OCI-LY1 (cell line): Measurements from ENCODE around the gene CFAP157.

Experiments used
- H2AFZ ChIP-seq: fragments of 200-600 bp; sonication (generic), shearing (Covaris generic); 2 replicates; pipeline ENCODE4 v1.6.0; 2014; ENCODE audit warnings: antibody characterized with exemption, mild to moderate bottlenecking, low read length
- H3F3A ChIP-seq: fragments of 200-600 bp; sonication (generic), shearing (Covaris generic); 2 replicates; pipeline ENCODE4 v1.6.0; 2014; ENCODE audit warnings: mild to moderate bottlenecking, antibody characterized with exemption, low read length, moderate library complexity; ENCODE audit not compliant: insufficient read depth
- H3K27ac ChIP-seq: fragments of 200-600 bp; sonication (generic); 2 replicates; pipeline ENCODE4 v1.5.1; 2014; ENCODE audit warnings: low read length, mixed run types, mild to moderate bottlenecking, low read depth; ENCODE audit not compliant: poor library complexity, severe bottlenecking
- H3K27me3 ChIP-seq: fragments of 200-600 bp; sonication (generic); 2 replicates; pipeline ENCODE4 v1.6.0; 2014; ENCODE audit warnings: antibody characterized with exemption, mild to moderate bottlenecking, low read length, moderate library complexity; ENCODE audit not compliant: insufficient read depth
- H3K36me3 ChIP-seq: fragments of 200-600 bp; sonication (generic); 2 replicates; pipeline ENCODE4 v1.6.1; 2014; ENCODE audit warnings: mild to moderate bottlenecking, antibody characterized with exemption, low read length, moderate library complexity, mixed read lengths; ENCODE audit not compliant: insufficient read depth
- H3K4me1 ChIP-seq: fragments of 200-600 bp; sonication (generic); 2 replicates; pipeline ENCODE4 v1.5.1; 2014; ENCODE audit warnings: mild to moderate bottlenecking, low read length, moderate library complexity; ENCODE audit not compliant: insufficient read depth, severe bottlenecking
- H3K4me2 ChIP-seq: fragments of 200-600 bp; sonication (generic), shearing (Covaris generic); 2 replicates; pipeline ENCODE4 v1.6.1; 2014; ENCODE audit warnings: low read length
- H3K4me3 ChIP-seq: fragments of 200-600 bp; sonication (generic); 2 replicates; pipeline ENCODE4 v1.5.1; 2014; ENCODE audit warnings: low read length, low read depth, mild to moderate bottlenecking, mixed read lengths; ENCODE audit not compliant: poor library complexity, severe bottlenecking
- H3K79me2 ChIP-seq: fragments of 200-600 bp; shearing (Covaris generic); 2 replicates; pipeline ENCODE4 v1.6.1; 2016; ENCODE audit warnings: mixed run types, low read length, mixed read lengths; ENCODE audit not compliant: insufficient read depth
- H3K9ac ChIP-seq: fragments of 200-600 bp; sonication (generic), shearing (Covaris generic); 2 replicates; pipeline ENCODE4 v1.6.1; 2014; ENCODE audit warnings: mild to moderate bottlenecking, low read length, mixed read lengths
- H3K9me2 ChIP-seq: fragments of 200-600 bp; sonication (generic), shearing (Covaris generic); 2 replicates; pipeline ENCODE4 v1.6.1; 2014; ENCODE audit warnings: low read depth, mild to moderate bottlenecking, low read length, mixed read lengths
- H3K9me3 ChIP-seq: fragments of 200-600 bp; shearing (Covaris generic); 2 replicates; pipeline ENCODE4 v1.6.1; 2014; ENCODE audit warnings: low read length, mixed read lengths
- H4K20me1 ChIP-seq: fragments of 200-600 bp; sonication (generic), shearing (Covaris generic); 2 replicates; pipeline ENCODE4 v1.6.0; 2016; ENCODE audit warnings: mild to moderate bottlenecking, low read length; ENCODE audit not compliant: insufficient read depth
- EZH2 ChIP-seq: fragments of 200-600 bp; sonication (generic), shearing (Covaris generic); IDR thresholded peaks from 2 replicates; pipeline ENCODE4 v1.8.0; 2017; ENCODE audit warnings: borderline replicate concordance, mixed run types, mild to moderate bottlenecking, antibody characterized with exemption, low read length, moderate library complexity, mixed read lengths
- TF ChIP-seq, protein P1 (sequence below): fragments of 200-600 bp; sonication (generic), shearing (Covaris generic); IDR thresholded peaks from 2 replicates; pipeline ENCODE4 v1.5.1; 2017; ENCODE audit warnings: mild to moderate bottlenecking, antibody characterized with exemption, low read length, moderate library complexity, mixed read lengths

The CFAP157 gene

DNA sequence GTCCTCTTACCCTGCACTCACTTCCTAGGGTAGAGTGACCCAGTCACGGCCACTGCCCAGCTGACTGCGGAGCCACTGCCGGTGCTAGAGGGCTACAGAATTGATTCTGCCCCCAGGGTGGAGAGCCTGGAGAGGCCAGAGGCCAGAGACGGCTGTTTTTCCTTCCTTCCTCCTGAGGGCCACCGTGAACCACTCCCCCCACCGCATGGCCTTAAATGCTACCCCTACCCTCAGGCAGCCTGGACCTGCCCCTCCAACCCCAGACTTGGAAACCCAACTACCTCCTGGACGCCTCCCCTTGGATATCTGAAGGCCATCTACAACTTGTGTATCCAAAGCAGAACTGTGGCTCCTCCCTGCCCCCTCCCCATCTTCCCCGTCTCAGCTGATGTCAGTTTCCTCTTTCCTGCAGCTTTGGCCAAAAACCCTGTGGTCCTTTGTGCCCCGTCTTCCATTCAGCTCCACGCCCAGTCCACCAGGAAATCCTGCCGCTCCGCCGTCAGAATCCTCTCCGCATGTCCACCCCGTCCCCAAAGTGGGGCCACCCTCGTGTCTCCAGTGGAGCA lies 55.4 kb downstream of the CFAP157 start:
- Histone ChIP-seq H3K27me3 (no peaks in the 10 kb centered on the region), H2AFZ (no peak overlapping the region), H3K4me1 (peaks cover 3% of the 10 kb centered on the region), H3K4me2 (no peak overlapping the region), H3K9me3 (no peaks in the 10 kb centered on the region), H3K9me2 (no peaks in the 10 kb centered on the region), H4K20me1 (no peaks in the 10 kb centered on the region), H3K36me3 (no peaks in the 10 kb centered on the region), H3F3A (no peaks in the 10 kb centered on the region), H3K4me3 (no peak overlapping the region), H3K79me2 (no peaks in the 10 kb centered on the region), H3K27ac (no peak overlapping the region), H3K9ac (no peak overlapping the region)
- no peak for TF ChIP-seq EZH2
- TF ChIP-seq, protein P1, sequence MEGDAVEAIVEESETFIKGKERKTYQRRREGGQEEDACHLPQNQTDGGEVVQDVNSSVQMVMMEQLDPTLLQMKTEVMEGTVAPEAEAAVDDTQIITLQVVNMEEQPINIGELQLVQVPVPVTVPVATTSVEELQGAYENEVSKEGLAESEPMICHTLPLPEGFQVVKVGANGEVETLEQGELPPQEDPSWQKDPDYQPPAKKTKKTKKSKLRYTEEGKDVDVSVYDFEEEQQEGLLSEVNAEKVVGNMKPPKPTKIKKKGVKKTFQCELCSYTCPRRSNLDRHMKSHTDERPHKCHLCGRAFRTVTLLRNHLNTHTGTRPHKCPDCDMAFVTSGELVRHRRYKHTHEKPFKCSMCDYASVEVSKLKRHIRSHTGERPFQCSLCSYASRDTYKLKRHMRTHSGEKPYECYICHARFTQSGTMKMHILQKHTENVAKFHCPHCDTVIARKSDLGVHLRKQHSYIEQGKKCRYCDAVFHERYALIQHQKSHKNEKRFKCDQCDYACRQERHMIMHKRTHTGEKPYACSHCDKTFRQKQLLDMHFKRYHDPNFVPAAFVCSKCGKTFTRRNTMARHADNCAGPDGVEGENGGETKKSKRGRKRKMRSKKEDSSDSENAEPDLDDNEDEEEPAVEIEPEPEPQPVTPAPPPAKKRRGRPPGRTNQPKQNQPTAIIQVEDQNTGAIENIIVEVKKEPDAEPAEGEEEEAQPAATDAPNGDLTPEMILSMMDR = no peak

DNA sequence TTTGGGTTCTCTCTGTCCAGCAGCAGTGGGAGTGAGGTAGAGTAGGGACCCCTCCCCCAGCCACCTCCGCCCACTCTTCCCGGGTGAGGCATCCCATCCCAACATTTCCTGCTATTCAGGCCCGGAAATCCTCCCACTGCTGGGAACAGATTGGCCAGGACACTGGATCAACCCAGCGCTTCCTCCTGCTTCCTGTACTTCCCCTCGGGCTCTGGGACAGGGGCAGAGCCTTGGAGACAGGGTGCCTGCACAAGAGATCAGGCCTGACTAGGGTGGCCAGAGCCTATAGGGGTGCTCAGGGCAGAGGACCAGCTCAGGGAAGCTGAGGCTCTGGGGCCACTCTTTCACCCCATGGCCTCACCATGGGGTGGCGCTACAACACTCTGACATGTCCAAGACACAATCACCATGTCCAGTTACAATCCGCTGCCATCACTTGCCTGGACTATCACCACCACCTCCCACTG lies 57.2 kb downstream of the CFAP157 start:
- H4K20me1 ChIP-seq = no peaks in the 10 kb centered on the region
- peaks cover 14% of the 10 kb centered on the region for H3K4me1 ChIP-seq
- H3K27me3 ChIP-seq = no peaks in the 10 kb centered on the region
- H3K79me2 ChIP-seq = no peaks in the 10 kb centered on the region
- H3K27ac ChIP-seq = no peak overlapping the region
- no peaks in the 10 kb centered on the region for H3K9me3 ChIP-seq
- H2AFZ ChIP-seq = no peak overlapping the region
- H3K4me3 ChIP-seq = no peak overlapping the region
- no peaks in the 10 kb centered on the region for H3F3A ChIP-seq
- H3K36me3 ChIP-seq = no peaks in the 10 kb centered on the region
- no peaks in the 10 kb centered on the region for H3K9me2 ChIP-seq
- no peak for TF ChIP-seq EZH2
- TF ChIP-seq, protein P1 = peak; percentile 64
- no peak overlapping the region for H3K4me2 ChIP-seq
- H3K9ac ChIP-seq = no peak overlapping the region

DNA sequence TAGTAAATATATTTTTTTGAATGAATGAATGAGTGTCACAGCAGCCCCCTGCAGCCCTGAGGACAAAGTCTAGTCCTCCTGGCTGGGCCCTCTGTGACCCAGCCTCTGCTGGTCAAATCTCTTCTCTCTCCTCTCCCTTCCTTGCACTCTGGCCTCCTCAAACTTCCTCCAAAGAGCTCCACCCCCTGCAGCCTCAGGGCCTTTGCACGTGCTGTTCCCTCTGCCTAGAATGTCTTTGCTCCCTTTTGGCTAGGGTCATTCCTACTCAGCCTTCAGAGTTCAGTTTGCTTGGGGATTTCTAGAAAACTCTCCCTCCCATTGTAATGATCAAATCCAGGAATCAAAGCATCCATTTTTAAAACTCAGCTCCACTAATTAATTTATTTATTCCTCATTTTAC lies 58.6 kb downstream of the CFAP157 start:
- TF ChIP-seq, protein P1 = no peak
- no peak for TF ChIP-seq EZH2
- H3K4me3 ChIP-seq = no peak overlapping the region
- H4K20me1 ChIP-seq = no peaks in the 10 kb centered on the region
- H3K4me1 ChIP-seq = peaks cover 23% of the 10 kb centered on the region
- no peaks in the 10 kb centered on the region for H3K9me2 ChIP-seq
- H3K27ac ChIP-seq = no peak overlapping the region
- H3K9ac ChIP-seq = no peak overlapping the region
- no peaks in the 10 kb centered on the region for H3K36me3 ChIP-seq
- no peak overlapping the region for H2AFZ ChIP-seq
- no peaks in the 10 kb centered on the region for H3K79me2 ChIP-seq
- no peaks in the 10 kb centered on the region for H3F3A ChIP-seq
- no peaks in the 10 kb centered on the region for H3K9me3 ChIP-seq
- H3K4me2 ChIP-seq = no peak overlapping the region
- H3K27me3 ChIP-seq = no peaks in the 10 kb centered on the region
